RCC 7860 (cell line): ENCODE measurements around the gene KCNAB1.
A peak's percentile ranks its signal among the peaks of the same experiment; 100 is the strongest.

Experiments
- DNase-seq: peaks from one replicate; pipeline ENCODE4 v3.0.0-alpha.2; 2015; ENCODE audit warnings: low spot score
- FAIRE-seq: peaks from 2 replicates; lab custom pipeline; 2012; peaks lifted over from hg19 to GRCh38; lab: Jason Lieb, UNC

Gene KCNAB1

GRCh38 chr3:156582532-156583183 lies 462.3 kb downstream of the KCNAB1 start:
- no peak for FAIRE-seq

GRCh38 chr3:156583469-156583868 lies 463.1 kb downstream of the KCNAB1 start:
- peak; percentile 89 for FAIRE-seq
- DNase-seq, result no peak

More at GRCh38 chr3:156582532-156583183, 462.3 kb downstream of the KCNAB1 start:
- no peak for DNase-seq

- FAIRE-seq (no peak), DNase-seq (no peak)
These were observed 466.8 kb downstream of the KCNAB1 start for GRCh38 chr3:156586905-156587759.

- DNase-seq (no peak), FAIRE-seq (no peak)
These were observed 467.3 kb downstream of the KCNAB1 start for GRCh38 chr3:156587760-156588069.
